T-helper 2 cell treated with Interferon-gamma antibody and Interleukin-4, amounts not matched to agents 5 μg/mL and 100 μg/mL, for 36 hours (primary cell): ENCODE measurements around the gene RAP2B.
"Not testable (repeated sequence)": the region's sequence is repeated elsewhere in the genome, so short reads cannot be mapped to it uniquely, and the experiment has no call there.

Experiments used
- DNase-seq: peaks from one replicate; pipeline ENCODE4 v3.0.0; 2021; ENCODE audit warnings: low spot score
- H3K27ac Mint-ChIP-seq: one replicate; pipeline ENCODE4 v1.8.0; 2021; ENCODE audit warnings: mild to moderate bottlenecking, mixed read lengths
- H3K27me3 Mint-ChIP-seq: one replicate; pipeline ENCODE4 v1.8.0; 2021; ENCODE audit warnings: low read depth, mixed read lengths
- H3K36me3 Mint-ChIP-seq: one replicate; pipeline ENCODE4 v1.8.0; 2021; ENCODE audit warnings: low read depth, mixed read lengths
- H3K4me1 Mint-ChIP-seq: one replicate; pipeline ENCODE4 v1.8.0; 2021; ENCODE audit warnings: low read depth, mixed read lengths
- H3K4me3 Mint-ChIP-seq: one replicate; pipeline ENCODE4 v1.8.0; 2022; ENCODE audit warnings: mild to moderate bottlenecking, moderate library complexity, mixed read lengths
- H3K9me3 Mint-ChIP-seq: one replicate; pipeline ENCODE4 v1.8.0; 2021; ENCODE audit warnings: mixed read lengths

Gene RAP2B

GRCh38 chr3:153146191-153147053 is 15.6 kb upstream of the RAP2B start:
- no peaks in the 10 kb centered on the region for H3K36me3 Mint-ChIP-seq
- H3K27ac Mint-ChIP-seq: no peak overlapping the region
- no peaks in the 10 kb centered on the region for H3K27me3 Mint-ChIP-seq
- peaks cover 11% of the 10 kb centered on the region for H3K4me1 Mint-ChIP-seq
- no peak overlapping the region for H3K4me3 Mint-ChIP-seq
- DNase-seq: no peak
- peaks cover 4% of the 10 kb centered on the region for H3K9me3 Mint-ChIP-seq

DNA sequence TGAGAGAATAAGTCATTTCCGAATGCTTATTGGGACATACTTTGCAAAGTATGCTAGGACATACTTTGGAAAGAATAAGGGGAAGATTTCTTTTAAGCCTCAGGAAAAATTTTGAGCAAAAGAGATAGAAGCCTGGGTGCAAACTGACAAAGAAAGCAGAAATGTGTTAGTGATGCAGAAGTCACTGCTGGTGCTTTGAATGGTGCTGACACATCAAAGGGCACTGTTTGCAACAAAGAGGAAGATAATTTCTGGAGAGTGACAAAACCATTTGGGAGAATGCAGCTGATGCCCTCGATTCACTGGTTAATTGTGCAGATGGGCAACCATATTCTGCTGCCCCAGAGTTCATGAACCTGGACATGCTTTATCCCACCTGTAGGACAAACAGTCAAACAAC is 11.0 kb upstream of the RAP2B start:
- H3K4me1 Mint-ChIP-seq: peaks cover 4% of the 10 kb centered on the region
- DNase-seq: no peak
- no peak overlapping the region for H3K27ac Mint-ChIP-seq
- H3K9me3 Mint-ChIP-seq: peaks cover 4% of the 10 kb centered on the region
- H3K27me3 Mint-ChIP-seq: no peaks in the 10 kb centered on the region
- no peaks in the 10 kb centered on the region for H3K36me3 Mint-ChIP-seq
- no peak overlapping the region for H3K4me3 Mint-ChIP-seq

DNA sequence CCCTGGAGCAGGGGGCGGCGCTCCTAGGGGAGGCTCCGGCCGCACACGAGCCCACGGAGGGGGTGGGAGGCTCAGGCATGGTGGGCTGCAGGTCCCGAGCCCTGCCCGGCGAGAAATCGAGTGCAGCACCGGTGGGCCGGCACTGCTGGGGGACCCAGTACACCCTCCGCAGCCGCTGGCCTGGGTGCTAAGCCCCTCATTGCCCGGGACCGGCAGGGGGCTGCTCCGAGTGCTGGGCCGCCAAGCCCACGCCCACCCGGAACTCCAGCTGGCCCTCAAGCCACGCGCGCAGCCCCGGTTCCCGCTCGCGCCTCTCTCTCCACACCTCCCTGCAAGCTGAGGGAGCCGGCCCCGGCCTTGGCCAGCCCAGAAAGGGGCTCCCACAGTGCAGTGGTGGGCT is 6.2 kb upstream of the RAP2B start:
- not testable (repeated sequence) for H3K27me3 Mint-ChIP-seq, DNase-seq, H3K27ac Mint-ChIP-seq

GRCh38 chr3:153158189-153158588 is 3.8 kb upstream of the RAP2B start:
- Mint-ChIP-seq H3K9me3 (no peaks in the 10 kb centered on the region), H3K27me3 (no peaks in the 10 kb centered on the region), H3K36me3 (peaks cover 6% of the 10 kb centered on the region), H3K4me1 (peaks cover 5% of the 10 kb centered on the region), H3K4me3 (no peak overlapping the region), H3K27ac (no peak overlapping the region)
- DNase-seq: no peak

More for the DNA sequence above, 6.2 kb upstream of the RAP2B start:
- H3K4me1 Mint-ChIP-seq, H3K9me3 Mint-ChIP-seq, H3K4me3 Mint-ChIP-seq, H3K36me3 Mint-ChIP-seq: not testable (repeated sequence)

DNA sequence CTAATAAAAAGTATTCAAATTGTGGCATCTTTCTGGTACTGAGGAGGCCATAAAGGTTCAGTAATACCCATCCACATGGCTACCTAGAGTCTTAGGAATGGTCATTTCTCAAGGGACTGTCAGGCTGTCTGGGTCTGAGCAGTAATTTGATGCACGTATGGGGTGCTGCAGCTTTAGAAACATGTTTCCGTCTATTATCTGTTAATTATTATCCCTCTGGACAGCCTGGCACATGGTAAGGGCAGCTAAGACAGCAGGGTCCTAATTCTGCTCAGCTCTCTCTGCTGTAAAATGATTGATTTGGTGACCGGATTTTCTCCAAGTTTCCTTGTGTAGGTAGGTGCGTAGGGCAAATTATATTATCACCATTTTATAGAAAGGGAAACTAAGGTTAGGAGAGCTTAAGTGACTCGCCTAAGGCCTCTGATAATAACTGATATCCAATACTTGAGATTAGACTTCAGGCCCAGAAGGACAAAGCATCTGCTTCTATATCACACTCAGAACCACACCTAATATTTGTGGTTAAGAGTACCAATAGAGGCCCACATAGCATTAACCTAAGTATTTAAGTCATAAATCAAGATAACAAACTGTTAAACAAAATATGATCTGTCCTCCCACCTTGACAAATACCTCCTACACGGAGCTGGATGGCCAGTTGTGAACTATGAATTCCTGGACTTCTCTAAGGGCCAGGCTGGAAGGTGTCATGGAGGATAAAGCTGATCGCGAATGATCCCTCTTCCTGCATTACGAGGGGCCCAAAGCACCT is 2.9 kb upstream of the RAP2B start:
- peaks cover 16% of the 10 kb centered on the region for H3K36me3 Mint-ChIP-seq
- H3K4me1 Mint-ChIP-seq: peaks cover 9% of the 10 kb centered on the region
- peak overlapping the region; percentile 45 for H3K27ac Mint-ChIP-seq
- H3K27me3 Mint-ChIP-seq: no peaks in the 10 kb centered on the region
- no peaks in the 10 kb centered on the region for H3K9me3 Mint-ChIP-seq
- DNase-seq: no peak
- peak overlapping the region; percentile 94 for H3K4me3 Mint-ChIP-seq

- peaks cover 17% of the 10 kb centered on the region for H3K4me1 Mint-ChIP-seq
- no peak for DNase-seq
- H3K27me3 Mint-ChIP-seq: no peaks in the 10 kb centered on the region
- H3K36me3 Mint-ChIP-seq: peaks cover 23% of the 10 kb centered on the region
- peak overlapping the region; percentile 94 for H3K4me3 Mint-ChIP-seq
- no peaks in the 10 kb centered on the region for H3K9me3 Mint-ChIP-seq
- peak overlapping the region; percentile 98 for H3K27ac Mint-ChIP-seq
Measured at GRCh38 chr3:153159771-153160397, 2.1 kb upstream of the RAP2B start.

DNA sequence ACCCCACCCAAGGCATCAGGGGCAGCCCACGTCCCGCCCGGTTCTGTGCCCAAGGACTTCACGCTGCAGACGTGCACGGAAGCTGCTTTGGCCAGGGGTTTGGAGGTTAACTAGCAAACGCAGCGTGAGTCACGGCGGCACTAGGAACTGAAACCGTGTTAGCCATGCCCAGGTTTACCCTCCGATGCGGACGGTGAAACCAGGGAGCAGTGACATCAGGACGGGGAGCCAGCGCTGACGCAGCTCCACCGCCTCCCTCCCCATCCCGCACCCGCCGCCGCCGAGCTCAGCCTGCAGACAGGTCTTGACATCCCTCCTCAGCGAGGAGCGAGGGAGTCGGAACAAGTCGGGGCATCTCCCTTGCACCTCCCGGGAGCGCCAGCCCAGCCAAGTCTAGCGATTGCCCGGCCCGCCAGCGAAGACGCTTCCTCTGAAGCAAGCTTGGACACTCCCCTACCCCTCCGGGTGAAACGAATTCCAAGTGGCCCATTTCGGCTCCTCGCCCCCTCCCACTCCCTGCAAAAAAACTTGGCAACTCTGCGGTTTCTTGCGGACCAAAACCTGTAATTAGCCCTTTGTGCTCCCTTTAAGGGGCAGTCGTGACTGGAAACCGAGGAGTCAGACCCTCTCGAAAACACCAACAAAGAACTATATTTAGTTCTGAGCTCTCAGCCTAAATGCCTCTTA is 1.4 kb upstream of the RAP2B start:
- Mint-ChIP-seq H3K4me3 (peak overlapping the region; percentile 94), H3K27ac (peak overlapping the region; percentile 98), H3K9me3 (no peaks in the 10 kb centered on the region), H3K27me3 (no peaks in the 10 kb centered on the region), H3K36me3 (peaks cover 30% of the 10 kb centered on the region), H3K4me1 (peaks cover 24% of the 10 kb centered on the region)
- peak; percentile 83 for DNase-seq

DNA sequence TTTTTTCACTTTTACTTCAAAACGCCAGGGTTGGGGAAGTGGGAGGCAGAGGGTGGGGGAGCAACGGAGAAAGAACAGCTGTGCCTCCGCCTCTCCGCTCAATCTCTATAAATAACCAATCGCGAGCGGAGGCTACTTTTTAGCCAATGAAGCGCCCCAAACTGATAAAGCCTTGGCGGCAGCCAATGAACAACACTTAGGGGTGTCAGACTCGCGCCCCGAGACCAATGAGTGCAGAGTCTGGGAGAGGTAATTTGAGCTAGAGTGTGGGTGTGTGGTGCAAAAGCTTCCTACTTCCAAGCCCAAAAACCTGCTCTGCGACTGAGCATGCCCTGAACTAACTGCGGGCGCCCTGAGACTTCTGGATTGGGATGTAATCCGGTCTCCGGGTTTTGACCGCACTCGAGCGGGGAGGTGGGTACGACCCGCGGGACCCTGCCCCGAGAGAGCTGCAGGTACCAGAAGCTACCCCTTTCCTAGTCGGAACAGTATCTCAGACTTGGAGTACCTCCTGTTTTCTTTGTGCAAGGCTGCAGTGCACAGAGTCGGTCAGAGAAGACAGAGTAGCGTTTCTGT is 800 bp upstream of the RAP2B start:
- peak overlapping the region; percentile 98 for H3K27ac Mint-ChIP-seq
- H3K4me3 Mint-ChIP-seq: peak overlapping the region; percentile 94
- H3K4me1 Mint-ChIP-seq: peaks cover 29% of the 10 kb centered on the region
- DNase-seq: peak; percentile 93
- H3K36me3 Mint-ChIP-seq: peaks cover 34% of the 10 kb centered on the region
- H3K9me3 Mint-ChIP-seq: no peaks in the 10 kb centered on the region
- no peaks in the 10 kb centered on the region for H3K27me3 Mint-ChIP-seq

DNA sequence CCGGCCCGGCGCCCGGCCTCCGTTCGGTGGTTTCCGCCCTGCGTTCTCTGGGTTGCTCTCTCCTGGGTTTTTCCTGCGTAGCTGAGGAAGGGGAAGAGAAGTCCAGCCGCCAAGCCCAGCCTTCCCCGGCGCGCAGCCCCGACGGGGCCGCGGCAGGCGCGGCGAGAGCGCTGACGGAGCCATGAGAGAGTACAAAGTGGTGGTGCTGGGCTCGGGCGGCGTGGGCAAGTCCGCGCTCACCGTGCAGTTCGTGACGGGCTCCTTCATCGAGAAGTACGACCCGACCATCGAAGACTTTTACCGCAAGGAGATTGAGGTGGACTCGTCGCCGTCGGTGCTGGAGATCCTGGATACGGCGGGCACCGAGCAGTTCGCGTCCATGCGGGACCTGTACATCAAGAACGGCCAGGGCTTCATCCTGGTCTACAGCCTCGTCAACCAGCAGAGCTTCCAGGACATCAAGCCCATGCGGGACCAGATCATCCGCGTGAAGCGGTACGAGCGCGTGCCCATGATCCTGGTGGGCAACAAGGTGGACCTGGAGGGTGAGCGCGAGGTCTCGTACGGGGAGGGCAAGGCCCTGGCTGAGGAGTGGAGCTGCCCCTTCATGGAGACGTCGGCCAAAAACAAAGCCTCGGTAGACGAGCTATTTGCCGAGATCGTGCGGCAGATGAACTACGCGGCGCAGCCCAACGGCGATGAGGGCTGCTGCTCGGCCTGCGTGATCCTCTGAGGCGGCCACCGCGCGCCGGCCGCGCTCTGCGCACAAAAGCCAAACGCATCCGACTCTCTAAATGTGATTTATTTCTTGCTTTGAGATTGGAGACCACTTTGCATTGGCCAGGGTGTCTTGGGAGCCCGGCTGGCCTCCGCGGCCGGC is 727 bp downstream of the RAP2B start:
- Mint-ChIP-seq H3K4me3 (peak overlapping the region; percentile 94), H3K4me1 (peaks cover 44% of the 10 kb centered on the region), H3K36me3 (peaks cover 48% of the 10 kb centered on the region), H3K27ac (peak overlapping the region; percentile 85), H3K9me3 (no peaks in the 10 kb centered on the region), H3K27me3 (no peaks in the 10 kb centered on the region)
- peak; percentile 36 for DNase-seq

DNA sequence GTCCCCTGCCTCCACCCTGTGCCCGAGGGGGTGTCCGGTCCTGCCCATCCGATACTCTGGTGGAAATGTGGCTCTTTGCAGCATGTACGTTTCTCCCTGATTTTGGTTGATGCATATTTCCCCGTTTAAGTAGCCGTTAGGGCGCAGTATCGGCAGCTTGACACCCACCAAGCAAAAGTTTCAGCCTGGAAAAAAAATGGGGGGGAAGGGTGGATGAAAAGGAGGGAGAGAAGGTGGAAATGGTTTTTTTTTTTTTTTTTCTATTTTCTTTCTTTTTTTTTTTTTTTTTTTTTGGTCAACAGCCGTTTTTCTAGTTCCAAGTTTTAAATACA is 1.3 kb downstream of the RAP2B start:
- peaks cover 48% of the 10 kb centered on the region for H3K4me1 Mint-ChIP-seq

GRCh38 chr3:153163756-153164550 is 1.9 kb downstream of the RAP2B start:
- Mint-ChIP-seq H3K27me3 (no peaks in the 10 kb centered on the region), H3K36me3 (peaks cover 48% of the 10 kb centered on the region), H3K4me3 (peak overlapping the region; percentile 94), H3K27ac (peak overlapping the region; percentile 85), H3K4me1 (peaks cover 48% of the 10 kb centered on the region), H3K9me3 (no peaks in the 10 kb centered on the region)
- DNase-seq: no peak

More for the DNA sequence above, 1.3 kb downstream of the RAP2B start:
- H3K27me3 Mint-ChIP-seq: no peaks in the 10 kb centered on the region
- peaks cover 48% of the 10 kb centered on the region for H3K36me3 Mint-ChIP-seq
- H3K9me3 Mint-ChIP-seq: no peaks in the 10 kb centered on the region
- H3K4me3 Mint-ChIP-seq: peak overlapping the region; percentile 94
- peak overlapping the region; percentile 85 for H3K27ac Mint-ChIP-seq
- DNase-seq: no peak

GRCh38 chr3:153165261-153165681 is 3.2 kb downstream of the RAP2B start:
- Mint-ChIP-seq H3K9me3 (no peaks in the 10 kb centered on the region), H3K36me3 (peaks cover 54% of the 10 kb centered on the region), H3K4me3 (peak overlapping the region; percentile 94), H3K27me3 (no peaks in the 10 kb centered on the region), H3K4me1 (peaks cover 47% of the 10 kb centered on the region), H3K27ac (peak overlapping the region; percentile 78)
- no peak for DNase-seq
